ENCODE data around the gene SNRNP70. TPM values are rescaled to one million over a fixed set of nuclear protein-coding genes. Genes with fewer than 3 reads are reported as not detected.

Gene SNRNP70
- total and polyA plus RNA-seq, 2 donors (not counting 3 experiments of a cell fraction or from before 2014, with no cell fraction given): 215 to 300 TPM

GRCh38 chr19:49097453-49098288 is 12.4 kb downstream of the SNRNP70 start:
- Histone ChIP-seq H3K9ac (replicated peaks; ENCODE audit: extremely low read depth, insufficient read depth, low read length) (no peak overlapping the region), H3K9me3 (replicated peaks; ENCODE audit: control insufficient read depth, insufficient read depth, low read length) (no peaks in the 10 kb centered on the region), H3K27me3 (ENCODE audit: control insufficient read depth in 2 of 2, insufficient read depth in 2 of 2, low read length in 2 of 2) (no peaks in the 10 kb centered on the region), H3K36me3 (ENCODE audit: control insufficient read depth in 2 of 2, extremely low read depth in 1 of 2, insufficient read depth in 2 of 2, low read length in 2 of 2) (peaks cover 33 to 48% of the 10 kb centered on the region in 2 experiments), H3K4me2 (ENCODE audit: insufficient read depth, low read length) (no peak overlapping the region), H3K79me2 (ENCODE audit: control insufficient read depth, insufficient read depth, low read length) (peaks cover 35% of the 10 kb centered on the region), H3K4me3 (replicated peaks in 1 of 3; ENCODE audit: insufficient read depth in 1 of 3, low read depth in 1 of 3, low read length in 3 of 3) (no peak overlapping the region), H3K4me1 (ENCODE audit: control insufficient read depth, extremely low read depth, insufficient read depth, low read length) (no peaks in the 10 kb centered on the region), H3K9me1 (replicated peaks; ENCODE audit: control insufficient read depth, extremely low read depth, insufficient read depth, low read length) (no peaks in the 10 kb centered on the region), H2AFZ (ENCODE audit: low read depth, low read length) (no peak overlapping the region), H3K27ac (ENCODE audit: insufficient read depth, low read depth, low read length) (no peak overlapping the region), H4K20me1 (replicated peaks; ENCODE audit: control insufficient read depth, extremely low read depth, insufficient read depth, low read length) (peaks cover 3% of the 10 kb centered on the region)
- no TSS peak for BruUV-seq (replicated peaks)
- FAIRE-seq (peak; percentile 96), DNase-seq (ENCODE audit: low read depth, low spot score) (peak; percentile 74)
- no peak for TF ChIP-seq MAX (IDR thresholded peaks at IDR 0.05; ENCODE audit: insufficient read depth, insufficient read length)
- TF ChIP-seq EZH2 (IDR thresholded peaks at IDR 0.05; ENCODE audit: borderline replicate concordance, low read depth, low read length, severe bottlenecking): no peak
- no peak for TF ChIP-seq POLR2A (IDR thresholded peaks at IDR 0.05; ENCODE audit: low read depth, low read length)
- no peak for TF ChIP-seq MYC (IDR thresholded peaks at IDR 0.05; ENCODE audit: low read depth, low read length)
- no peak for TF ChIP-seq JUN (IDR thresholded peaks at IDR 0.05; ENCODE audit: borderline replicate concordance, insufficient read depth, insufficient read length, low read depth)
- TF ChIP-seq FOS (IDR thresholded peaks at IDR 0.05; ENCODE audit: borderline replicate concordance, insufficient read depth, low read length): no peak
- TF ChIP-seq GATA2 (IDR thresholded peaks at IDR 0.05; ENCODE audit: insufficient read depth, insufficient read length, low read depth, low read length): no peak
- peak; percentile 12 for TF ChIP-seq POLR2AphosphoS5 (IDR thresholded peaks at IDR 0.05; ENCODE audit: insufficient read depth, low read depth, low read length)
- TF ChIP-seq, protein P1, sequence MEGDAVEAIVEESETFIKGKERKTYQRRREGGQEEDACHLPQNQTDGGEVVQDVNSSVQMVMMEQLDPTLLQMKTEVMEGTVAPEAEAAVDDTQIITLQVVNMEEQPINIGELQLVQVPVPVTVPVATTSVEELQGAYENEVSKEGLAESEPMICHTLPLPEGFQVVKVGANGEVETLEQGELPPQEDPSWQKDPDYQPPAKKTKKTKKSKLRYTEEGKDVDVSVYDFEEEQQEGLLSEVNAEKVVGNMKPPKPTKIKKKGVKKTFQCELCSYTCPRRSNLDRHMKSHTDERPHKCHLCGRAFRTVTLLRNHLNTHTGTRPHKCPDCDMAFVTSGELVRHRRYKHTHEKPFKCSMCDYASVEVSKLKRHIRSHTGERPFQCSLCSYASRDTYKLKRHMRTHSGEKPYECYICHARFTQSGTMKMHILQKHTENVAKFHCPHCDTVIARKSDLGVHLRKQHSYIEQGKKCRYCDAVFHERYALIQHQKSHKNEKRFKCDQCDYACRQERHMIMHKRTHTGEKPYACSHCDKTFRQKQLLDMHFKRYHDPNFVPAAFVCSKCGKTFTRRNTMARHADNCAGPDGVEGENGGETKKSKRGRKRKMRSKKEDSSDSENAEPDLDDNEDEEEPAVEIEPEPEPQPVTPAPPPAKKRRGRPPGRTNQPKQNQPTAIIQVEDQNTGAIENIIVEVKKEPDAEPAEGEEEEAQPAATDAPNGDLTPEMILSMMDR (IDR thresholded peaks at IDR 0.05; ENCODE audit: extremely low read depth in 1 of 2, insufficient read depth in 1 of 2, low read depth in 1 of 2, low read length in 2 of 2): peak; percentile 96 to 98
- ChIA-PET CTCF (interaction anchor here (0.6 to 6.9 kb wide), 61 partner anchors 9 to 309 kb away, joined by 3 to 164 read pairs (median 6); partner anchors contain the start of genes CGB7, LIN7B, PPFIA3 and RUVBL2), POLR2A (interaction anchor here (0.6 to 1.1 kb wide), 3 partner anchors 17 to 101 kb away, joined by 3 to 5 read pairs (median 4); partner anchors contain the start of gene LIN7B)
- dilution Hi-C loops (cut with MboI; ENCODE audit: extremely low pct_ligation_motif_present, low sequenced_read_pairs) (no loop called here), intact Hi-C loops (cut with micrococcal nuclease) (loop anchor here (1.0 kb wide), 5 partner anchors 9 to 128 kb away; no protein-coding TSS in a partner anchor)
